Activated gamma-delta T cell treated with anti-CD3 and anti-CD28 coated beads, Interleukin-2, amount 50 U/mL, for 16 hours (primary cell): Measurements from ENCODE around the gene FUNDC2.
A peak's percentile ranks its signal among the peaks of the same experiment; 100 is the strongest.

Experiments
- DNase-seq: peaks from one replicate; pipeline ENCODE4 v3.0.0-alpha.2; 2020; ENCODE audit warnings: low read depth

The FUNDC2 gene

DNA sequence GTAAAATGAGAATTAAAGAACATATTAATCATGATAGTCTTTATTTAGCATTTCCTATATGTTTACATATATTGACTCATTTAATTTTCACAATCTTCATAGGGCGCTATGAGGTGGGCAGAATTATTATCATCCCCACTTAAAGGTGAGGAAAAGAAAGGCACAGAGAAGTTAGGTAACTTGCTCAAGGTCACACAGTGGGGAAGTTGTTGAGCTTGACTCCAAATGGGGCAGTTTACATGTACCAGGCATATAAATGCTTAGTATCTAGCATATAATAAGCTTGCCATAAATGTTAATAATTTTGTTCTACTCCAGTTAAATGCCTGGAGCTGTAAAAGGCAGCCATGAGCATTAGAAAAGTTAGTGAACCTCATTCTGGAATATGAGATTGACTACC, 42.8 kb downstream of the FUNDC2 start:
- no peak for DNase-seq

DNA sequence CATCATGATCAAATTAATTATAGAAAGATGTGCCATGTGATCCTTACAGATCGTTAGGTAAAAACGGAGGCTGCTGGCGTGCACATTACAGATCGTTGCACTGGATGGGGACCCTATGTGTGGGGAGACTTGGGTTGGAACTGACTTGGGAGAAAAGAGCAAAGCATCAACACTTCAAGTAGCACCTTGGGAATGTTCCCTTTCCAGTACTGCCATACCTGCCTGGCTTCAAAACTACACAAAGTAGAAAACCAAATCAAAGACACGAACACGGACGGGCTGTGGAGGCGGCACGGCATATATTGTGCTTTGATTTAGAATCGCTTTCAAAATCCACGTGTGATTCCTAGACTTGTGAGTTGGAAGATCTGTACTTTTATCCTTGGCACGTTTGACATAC, 43.4 kb downstream of the FUNDC2 start:
- no peak for DNase-seq

DNA sequence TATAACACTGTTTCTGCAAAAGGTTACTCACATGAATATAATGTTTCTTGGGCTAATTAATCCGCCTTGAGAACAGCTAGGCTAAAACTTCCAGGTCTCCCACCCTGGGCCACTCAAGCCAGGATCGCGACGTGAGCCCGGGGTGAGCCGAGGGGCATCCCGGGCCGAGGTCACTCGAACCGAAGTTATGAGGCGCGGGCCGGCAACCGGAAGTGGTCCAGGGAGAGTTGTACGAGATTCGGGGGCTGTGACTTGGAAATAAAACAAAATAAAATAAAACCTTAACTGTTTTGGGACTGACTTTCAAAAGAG, 44.0 kb downstream of the FUNDC2 start:
- DNase-seq, result no peak

DNA sequence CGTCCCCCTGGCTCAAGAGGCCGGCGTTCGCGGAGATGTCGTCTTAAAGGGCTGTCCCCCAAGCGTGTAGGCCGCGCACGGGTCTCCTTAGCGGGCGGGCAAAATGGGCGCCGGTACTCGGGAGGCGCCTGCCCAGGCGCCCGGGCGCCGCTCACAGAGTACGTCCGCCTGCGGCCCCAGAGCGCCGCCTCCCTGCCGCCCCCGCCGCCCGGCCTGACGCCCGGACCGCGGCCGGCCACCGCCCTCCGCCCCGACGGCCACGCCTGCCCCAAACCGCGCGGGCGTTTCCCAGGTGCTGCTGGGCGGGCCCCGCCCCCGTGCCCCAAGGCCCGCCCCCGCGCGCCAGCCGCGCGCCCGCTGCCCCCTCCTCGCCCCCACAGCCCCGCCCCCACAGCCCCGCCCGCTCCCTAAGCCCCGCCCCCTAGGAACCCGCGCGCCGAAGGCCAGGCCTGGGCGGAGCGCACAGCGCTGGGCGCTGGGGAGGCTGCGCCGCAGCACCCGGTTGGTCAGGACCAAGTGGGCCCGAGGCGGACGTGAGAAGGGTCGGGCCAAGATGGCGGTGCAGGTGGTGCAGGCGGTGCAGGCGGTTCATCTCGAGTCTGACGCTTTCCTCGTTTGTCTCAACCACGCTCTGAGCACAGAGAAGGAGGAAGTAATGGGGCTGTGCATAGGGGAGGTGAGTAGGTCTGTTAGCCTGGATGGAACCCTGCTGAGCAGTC, 44.5 kb downstream of the FUNDC2 start, which contains the start of the genes BRCC3, CMC4 and MTCP1:
Gene BRCC3, plus strand, starts transcription at position 534 of the 719 bp plus-strand sequence. Its CDS starts 20 bp downstream, at position 554.
Gene CMC4, minus strand, starts transcription at position 162 of the 719 bp plus-strand sequence. CDS start 7,113 bp downstream, outside the sequence.
Gene MTCP1, minus strand, starts transcription at position 162 of the 719 bp plus-strand sequence. CDS start 5,126 bp downstream, outside the sequence.
- DNase-seq, result peak; percentile 46

DNA sequence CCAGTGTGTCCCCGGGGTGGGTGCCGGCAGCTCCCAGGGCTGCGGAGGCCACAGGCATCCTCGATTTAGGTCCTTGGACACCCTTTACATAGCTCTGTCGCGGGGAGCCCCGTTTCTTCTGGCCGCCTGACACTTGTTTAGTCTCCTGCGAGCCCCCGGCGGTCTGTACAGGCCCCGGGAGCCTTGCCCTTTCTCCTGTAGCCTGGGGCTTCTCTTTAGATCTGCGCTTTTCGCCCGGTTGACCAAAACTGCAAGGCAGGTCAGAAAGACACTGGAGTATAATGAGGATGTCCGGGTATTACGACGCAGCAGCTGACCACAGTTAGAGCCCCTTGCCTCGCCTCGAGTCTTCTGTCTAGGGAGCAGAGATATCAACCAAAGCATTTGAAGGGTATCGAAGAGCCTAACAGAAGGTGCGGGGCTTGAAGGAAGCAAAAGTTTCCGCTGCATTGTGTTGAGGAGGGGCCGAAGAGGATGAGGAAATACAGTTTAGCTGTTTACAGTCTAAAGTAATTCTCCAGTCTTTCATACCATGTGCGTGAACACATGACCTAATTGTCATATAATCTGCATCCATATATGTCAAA, 45.1 kb downstream of the FUNDC2 start:
- DNase-seq, result no peak

DNA sequence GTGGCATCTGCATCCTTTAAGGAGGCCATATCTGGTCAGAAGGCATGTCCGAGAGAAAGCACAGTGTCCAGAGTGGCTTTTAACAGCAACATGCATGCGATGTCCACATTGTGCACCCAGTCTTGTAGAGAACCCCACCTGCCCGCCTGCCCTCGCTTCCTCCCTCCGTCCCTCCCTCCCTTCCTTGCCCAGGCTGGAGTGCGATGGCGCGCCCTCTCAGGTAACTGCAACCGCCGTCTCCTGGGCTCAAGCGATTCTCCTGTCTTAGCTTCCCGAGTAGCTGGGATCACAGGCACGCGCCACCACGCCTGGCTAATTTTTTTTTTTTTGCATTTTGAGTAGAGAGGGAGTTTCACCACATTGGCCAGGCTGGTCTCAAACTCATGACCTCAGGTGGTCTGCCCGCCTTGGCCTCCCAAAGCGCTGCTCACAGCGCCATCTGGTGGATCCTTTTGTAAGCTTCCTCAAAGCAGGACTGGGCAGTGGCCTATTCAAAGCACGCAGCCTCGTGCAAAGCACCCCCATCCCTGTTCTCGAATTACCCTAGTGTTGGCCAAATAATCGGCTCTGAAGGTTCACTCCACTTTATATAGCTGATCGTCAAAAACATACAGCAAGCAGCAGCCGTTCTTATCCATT, 59.7 kb downstream of the FUNDC2 start:
- DNase-seq, result no peak

DNA sequence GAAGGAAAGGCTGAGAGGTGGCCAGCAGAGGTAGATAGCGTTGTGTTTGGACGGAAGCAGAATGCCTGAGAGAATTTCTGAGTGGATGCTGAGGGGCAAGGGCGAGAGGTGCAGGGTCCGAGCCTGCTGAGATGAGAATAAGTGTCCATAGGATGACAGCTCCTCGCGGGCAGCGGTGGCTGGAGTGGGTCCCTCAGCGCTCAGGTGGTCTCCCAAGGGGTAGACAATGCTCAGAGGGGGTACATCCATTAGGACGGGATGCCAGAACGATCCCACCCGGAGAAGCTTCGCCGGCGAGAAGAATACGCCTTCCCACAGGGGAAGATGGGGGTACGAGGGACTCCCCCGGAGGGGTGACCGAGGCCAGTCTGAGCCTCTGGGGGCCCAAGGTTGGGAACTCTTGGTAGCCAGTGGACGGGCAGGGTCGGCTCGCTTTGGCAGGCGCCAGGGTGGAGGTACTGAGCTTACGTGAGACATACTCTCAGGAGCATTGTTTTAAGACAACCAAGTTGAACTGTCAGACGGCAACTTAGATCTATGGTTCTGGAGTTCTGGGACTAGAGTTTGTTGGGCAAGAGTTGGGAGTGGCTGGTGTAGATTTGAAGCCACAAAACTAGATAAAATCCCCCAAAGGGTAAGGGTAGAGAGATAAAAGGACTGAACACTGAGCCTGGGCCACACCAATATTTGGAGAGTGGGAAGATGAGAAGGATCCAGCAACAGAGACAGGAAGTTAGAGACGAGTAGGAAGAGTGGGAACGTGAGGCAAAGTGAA, 60.5 kb downstream of the FUNDC2 start:
- no peak for DNase-seq

DNA sequence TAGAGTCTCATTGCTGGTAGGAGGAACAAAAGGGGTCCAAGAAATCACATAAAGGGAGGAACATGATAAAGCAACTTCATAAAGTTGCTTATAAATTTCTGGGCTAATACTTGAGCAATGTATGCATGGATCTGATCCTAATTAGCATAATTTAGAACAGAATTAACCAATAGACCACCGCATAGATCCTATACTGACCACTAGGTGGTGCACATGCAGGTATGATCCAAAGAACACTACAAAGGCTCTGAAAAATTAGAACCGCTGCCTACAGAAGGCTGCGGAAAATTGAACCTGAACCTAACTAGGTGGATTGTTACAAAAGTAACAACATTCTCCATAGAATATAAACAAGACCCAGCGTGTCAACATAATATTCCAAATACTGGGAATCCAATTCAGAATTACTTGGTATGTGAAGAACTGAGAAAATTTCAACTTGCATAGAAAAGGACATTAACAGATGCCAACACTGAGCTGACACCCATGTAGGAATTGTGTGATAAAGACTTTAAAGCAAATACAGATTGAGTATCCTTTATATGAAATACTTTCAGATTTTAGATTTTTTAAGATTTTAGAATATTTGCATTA, 67.9 kb downstream of the FUNDC2 start:
- peak; percentile 6 for DNase-seq

DNA sequence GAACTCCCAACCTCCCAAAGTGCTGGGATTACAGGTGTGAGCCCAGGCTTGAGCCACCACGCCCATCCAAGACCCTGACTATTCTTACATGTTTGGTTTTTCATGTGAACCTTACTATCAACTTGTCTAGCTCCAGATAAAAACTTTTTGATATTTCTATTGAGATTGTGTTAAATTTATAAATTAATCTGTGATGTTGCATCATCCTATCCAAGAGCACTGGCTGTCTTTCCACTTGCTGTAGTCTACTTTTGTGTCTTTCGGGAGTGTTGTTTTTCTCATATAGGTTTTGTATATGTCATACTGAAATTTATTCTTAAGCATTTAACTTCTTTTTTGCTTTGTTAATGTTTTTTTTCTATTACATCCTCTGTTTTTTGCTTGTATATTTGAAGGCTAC, 79.3 kb downstream of the FUNDC2 start:
- no peak for DNase-seq

DNA sequence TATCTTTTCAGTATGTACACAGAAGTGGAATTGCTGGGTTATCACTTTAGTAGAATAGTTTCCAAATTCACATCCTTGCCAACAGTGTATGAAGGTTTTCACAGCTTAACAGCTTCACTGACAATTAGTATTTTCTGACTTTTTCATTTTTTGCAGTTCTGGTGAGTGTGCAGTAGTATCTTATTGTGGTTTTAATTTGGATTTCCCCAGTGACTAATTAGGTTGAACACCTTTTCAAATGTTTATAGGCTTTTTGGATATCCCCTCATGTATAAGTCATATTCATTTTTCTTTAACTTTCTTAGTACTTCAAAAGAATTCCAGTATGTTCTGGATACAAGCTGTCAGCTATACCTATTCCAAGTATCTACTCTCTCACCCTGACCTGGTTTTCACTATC, 81.8 kb downstream of the FUNDC2 start:
- no peak for DNase-seq
